ENCODE measurements around the gene TAF6. TPM values are rescaled to one million over a fixed set of nuclear protein-coding genes. Genes with fewer than 3 reads are reported as not detected.
A peak's percentile ranks its signal among the peaks of the same experiment; 100 is the strongest.

TAF6 gene
- total RNA-seq, 1 experiment from 2014 or later = 93.2 TPM

DNA sequence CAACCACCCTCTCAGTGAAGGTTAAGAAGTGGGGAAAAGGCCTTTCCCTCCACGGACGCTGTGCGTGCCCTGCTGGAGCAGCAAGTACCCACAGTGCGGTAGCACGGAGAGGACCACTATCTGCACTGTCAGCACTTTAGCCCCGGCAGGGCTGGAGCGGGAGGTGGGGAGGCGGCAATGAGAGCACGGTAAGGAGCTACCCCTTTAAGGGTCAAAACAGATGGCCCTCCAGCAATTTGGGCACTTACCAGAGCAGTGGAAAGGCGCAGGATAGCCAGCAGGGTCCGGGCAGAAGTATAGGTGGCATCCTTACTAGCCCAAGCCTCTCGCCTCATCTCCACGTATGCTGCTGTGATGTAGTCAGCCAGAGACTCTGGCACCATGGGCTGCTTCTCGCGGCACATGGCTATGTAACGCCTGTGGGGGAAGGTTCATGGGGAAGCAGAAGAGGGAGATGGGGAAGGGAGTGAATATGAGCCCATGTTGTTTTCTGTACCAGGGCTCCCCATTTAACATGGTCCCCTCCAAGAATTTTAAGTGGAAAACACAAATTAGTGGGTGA, 25.2 kb downstream of the TAF6 start:
- no peak for DNase-seq (ENCODE audit: low read depth)

DNA sequence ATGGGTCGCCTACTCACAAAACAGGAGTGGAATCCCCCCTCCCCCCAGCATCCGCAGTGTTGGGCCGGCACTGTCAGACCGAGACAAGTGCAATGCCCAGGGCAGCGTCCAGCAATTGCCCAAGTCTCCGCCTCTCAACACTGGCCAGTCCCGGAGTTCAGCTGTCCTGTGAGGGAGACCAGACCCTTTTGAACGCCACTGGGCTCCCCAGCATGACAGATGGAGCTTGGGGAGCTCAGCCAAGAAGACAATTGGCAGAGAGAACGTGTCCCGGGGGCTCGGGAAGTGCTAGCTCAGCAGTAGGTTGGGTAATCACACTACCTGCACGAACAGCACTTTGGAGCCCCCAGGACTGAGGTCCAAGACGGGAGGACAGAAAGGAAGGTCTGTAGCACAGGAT, 25.7 kb downstream of the TAF6 start:
- no peak for DNase-seq (ENCODE audit: low read depth)

DNA sequence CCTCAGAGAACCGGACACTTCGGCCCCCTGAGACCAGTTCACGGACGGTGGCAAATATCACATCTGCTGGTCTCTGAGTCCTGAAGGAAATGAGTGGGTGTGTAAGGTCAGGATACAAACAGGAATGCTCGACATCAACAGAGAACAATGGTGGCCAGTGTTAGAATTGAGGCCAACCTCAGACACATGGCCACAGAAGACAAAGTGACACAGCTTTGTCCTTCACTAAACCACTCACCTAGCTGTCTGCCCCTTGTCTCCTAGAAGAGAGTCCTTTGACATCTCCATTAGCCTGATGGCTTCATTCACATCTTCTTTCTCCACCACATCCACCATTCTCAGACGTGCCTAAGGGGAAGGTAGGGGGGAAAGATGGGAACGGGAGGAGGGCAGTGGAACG, 26.1 kb downstream of the TAF6 start:
- no peak for DNase-seq (ENCODE audit: low read depth)

DNA sequence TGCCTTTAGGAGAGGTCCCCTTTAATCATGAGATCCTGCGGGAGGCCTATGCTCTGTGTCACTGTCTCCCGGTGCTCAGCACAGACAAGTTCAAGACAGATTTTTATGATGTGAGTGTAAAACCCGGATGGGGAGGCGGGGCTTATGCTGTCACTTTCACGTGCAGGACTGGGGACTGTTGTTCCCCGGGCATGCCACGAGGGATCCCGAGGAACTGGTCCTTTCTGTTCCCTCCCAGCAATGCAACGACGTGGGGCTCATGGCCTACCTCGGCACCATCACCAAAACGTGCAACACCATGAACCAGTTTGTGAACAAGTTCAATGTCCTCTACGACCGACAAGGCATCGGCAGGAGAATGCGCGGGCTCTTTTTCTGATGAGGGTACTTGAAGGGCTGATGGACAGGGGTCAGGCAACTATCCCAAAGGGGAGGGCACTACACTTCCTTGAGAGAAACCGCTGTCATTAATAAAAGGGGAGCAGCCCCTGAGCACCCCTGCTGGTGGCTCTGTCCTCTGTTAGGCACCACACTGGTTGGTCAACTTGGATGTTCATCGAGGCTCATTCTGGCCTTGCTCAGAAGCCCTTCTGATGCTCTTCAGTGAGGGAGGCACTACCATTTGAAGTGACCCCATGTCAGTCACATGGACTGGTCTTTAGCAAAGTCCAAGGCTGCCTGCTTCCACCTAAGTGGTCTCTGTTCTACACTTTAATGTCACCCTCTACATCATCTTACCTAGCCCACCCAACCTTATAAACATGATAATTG, 27.6 kb downstream of the TAF6 start:
- peak; percentile 44 for DNase-seq (ENCODE audit: low read depth)

DNA sequence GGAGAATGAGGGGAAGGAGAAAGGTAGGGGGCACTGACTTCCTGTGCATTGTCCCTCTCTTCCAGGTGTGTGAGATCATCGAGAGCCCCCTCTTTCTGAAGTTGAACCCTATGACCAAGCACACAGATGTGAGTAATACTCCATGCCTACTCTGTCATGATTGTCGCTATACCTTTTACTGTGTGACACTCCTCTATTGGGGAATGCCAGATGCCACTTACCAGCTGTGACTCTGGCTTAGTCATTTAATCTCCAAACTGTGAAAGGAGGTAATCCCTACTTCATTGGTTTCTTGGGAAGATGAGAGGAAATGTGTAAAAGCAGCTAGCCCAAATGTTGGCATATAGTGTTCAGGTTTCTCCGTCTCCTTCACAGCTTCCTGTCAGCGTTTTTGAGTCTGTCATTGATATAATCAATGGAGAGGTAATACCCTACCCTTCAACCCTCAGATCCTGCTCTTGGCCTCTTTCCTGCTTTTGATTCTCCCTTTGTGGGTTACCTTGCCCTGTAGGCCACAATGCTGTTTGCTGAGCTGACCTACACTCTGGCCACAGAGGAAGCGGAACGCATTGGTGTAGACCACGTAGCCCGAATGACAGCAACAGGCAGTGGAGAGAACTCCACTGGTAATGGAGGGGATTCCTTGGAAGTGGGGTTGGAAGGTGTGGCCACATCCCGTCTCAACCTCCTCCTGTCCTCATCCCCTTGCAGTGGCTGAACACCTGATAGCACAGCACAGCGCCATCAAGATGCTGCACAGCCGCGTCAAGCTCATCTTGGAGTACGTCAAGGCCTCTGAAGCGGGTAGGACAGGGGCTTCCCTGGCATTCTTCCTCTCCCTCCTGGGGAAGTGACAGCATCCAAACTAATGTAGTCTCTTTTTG, 28.4 kb downstream of the TAF6 start:
- DNase-seq (ENCODE audit: low read depth) = peak; percentile 37

DNA sequence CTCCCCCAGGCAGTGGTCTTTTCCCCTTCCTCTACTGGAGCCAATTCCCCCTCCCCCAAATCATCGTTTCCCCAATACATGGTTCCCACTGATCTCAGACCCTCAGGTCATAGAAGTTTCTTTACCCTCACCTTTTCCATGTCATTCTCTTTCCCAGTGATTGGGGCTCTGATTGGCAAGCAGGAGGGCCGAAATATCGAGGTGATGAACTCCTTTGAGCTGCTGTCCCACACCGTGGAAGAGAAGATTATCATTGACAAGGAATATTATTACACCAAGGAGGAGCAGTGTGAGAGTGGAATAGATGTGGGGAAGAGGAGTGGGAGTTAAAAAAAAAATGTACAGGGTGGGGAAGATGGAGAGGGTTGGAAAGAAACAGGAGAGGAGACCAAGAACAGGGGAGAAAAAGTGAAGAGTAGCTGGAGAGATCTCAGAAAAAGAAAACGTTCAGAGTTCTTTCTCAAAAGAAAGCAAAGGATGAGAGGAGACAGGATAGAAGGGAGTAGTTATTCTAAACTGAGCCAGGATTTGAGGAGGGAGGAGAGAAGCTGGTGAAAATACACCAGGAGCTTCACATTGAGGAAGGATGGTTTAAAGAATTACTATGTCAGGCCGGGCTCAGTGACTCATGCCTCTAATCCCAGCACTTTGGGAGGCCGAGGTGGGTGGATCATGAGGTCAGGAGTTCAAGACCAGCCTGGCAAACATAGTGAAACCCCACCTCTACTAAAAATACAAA, 29.5 kb downstream of the TAF6 start:
- peak; percentile 66 for DNase-seq (ENCODE audit: low read depth)

DNA sequence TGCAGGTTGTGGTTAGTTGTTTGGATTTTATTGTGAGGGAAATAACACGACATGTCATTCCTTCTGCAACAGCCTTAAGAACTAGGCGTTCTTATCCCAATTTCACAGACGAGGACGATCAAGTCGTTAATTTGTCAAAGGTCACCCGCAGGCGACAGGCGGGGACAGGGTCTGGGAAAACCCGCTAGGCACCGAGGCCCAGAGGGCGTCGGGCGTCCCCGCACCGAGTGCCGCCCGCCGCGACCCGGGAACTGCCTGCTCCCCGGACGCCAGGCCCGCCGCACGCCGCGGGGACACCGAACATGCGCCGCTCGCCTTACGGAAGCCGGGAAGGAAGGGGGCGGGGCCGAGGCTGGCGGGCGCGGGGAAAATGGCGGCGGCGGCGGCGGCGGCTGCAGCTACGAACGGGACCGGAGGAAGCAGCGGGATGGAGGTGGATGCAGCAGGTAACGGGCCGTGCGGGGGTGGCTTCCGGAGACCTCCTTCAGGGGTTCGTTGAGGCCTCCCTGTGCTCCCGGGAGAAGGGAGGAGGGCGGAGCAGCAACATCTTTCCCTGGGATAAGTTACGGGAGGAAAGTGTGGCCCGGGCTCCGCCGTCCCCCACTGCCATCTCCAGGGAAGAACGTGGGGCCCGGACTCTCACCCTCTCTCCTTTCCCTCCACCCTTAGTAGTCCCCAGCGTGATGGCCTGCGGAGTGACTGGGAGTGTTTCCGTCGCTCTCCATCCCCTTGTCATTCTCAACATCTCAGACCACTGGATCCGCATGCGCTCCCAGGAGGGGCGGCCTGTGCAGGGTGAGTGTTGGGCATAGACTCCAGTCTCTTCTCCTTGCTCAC, 30.3 kb downstream of the TAF6 start, which contains the start of gene COPS6:
TSS of gene COPS6 (plus strand) at position 349 of the 837 bp plus-strand sequence. CDS start at position 371, 22 bp downstream.
- peak; percentile 74 for DNase-seq (ENCODE audit: low read depth)

DNA sequence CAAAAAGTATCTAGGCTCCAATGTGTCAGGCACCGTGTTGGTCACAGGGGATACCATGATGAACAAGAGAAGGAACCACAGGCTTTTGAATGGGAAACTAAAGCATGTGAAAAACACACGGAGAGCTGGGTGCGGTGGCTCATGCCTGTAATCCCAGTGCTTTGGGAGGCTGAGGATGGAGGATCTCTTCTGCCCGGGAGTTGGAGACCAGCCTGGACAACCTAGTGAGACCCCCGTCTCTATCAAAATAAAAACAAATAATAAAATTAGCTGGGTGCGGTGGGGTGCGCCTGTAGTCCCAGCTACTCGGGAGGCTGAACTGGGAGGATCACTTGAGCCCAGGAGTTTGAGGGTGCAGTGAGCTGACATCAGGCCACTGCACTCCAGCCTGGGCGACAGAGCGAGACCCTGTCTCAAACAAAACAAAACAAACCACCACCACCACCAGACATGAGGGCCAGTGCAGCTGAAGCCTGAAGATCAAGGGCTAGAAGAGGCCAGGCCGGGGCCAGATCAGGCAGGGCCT, 31.0 kb downstream of the TAF6 start:
- no peak for DNase-seq (ENCODE audit: low read depth)

DNA sequence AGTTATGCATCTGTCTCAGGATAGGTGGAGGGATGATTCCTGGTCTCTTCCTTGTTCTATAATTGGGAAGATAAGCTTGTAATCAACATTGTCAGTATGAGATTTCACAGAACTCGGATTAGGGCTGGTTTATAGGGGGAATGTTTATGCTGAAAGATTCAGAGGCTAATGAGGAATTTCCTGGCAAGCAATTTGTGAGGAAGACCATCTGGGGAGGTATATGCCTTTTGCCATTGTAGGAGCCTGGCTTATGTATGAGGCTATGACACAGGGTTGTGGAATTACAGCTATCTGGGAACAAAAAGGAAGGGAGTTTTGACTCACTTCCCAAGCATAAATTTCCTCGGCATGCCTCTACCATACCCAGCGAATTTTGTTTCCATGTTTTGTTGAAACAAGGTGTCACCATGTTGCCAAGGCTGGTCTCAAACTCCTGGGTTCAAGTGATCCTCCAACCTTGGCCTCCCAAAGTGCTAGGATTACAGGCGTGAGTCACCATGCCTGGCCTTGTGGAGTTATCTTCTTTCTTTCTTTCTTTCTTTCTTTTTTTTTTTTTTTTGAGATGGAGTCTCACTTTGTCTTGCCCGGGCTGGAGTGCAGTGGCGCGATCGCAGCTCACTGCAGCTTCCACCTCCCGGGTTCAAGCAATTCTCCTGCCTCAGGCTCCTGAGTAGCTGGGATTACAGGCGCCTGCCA, 32.0 kb downstream of the TAF6 start:
- DNase-seq (ENCODE audit: low read depth) = peak; percentile 99

DNA sequence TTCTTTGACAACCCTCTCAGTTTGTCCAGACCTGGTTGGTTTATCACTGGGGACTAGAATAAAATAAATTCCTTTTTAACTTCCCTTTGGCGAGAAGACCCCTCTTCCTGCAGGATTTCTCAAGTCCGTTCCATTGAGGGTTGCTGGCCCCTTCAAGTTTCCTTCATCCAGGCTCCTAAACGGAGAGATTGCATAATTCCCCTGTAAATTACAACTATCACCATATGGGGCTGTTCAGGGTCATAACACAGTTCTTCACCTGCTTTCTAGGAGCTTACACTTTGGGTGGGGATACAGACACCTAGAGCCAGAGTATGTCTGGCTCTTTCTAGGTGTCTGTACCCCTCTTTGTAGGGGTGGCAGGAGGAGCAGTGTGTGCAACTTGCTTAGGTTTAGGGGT, 33.6 kb downstream of the TAF6 start:
- DNase-seq (ENCODE audit: low read depth) = no peak

DNA sequence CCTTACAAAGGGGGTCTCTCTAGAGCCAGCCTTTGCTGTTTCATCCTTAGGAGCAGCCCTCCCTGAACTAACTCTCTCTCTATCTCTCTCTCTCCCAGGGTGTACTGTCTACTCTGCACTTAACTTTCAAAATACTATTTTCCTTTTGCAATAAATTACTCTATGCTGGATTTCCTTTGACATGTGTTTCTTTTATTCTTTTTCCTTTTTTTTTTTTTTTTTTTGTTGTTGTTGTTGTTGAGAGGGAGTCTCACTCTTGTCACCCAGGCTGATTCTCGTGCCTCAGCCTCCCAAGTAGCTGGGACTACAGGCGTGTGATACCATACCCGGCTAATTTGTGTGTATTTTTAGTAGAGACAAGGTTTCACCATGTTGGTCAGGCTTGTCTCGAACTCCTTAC, 36.2 kb downstream of the TAF6 start:
- no peak for DNase-seq (ENCODE audit: low read depth)

DNA sequence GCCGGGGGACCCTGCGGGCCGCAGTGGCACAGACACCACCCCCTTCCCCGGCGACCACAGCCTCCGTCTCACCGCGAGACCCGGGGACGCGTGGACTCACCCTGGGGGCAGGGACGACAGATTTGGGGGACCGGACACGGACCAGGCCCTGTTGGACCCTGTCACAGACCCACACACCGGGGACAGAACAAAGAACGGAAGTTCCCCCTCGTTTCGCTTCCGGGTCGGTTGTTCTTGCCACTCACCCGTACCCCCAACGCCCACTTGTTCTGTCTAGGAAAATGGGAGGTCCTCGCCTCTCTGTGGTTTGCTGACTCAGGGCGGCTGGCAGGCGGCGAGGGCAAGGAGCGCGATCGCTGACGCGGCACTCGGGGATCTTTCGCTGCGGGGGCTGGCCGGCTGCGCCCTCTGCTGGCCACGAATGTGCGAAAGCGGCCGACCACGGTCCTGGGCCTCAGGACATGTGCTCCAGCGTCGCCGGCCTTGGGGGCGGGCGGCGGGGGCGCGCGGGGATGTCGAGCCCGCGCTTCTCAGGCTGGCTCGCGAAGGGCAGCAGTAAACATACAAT, 37.5 kb downstream of the TAF6 start, which contains the start of gene ZNF3:
TSS of gene ZNF3 (minus strand) at position 189 of the 568 bp plus-strand sequence. CDS start 4,366 bp downstream, outside the sequence.
- peak; percentile 99 for DNase-seq (ENCODE audit: low read depth)

DNA sequence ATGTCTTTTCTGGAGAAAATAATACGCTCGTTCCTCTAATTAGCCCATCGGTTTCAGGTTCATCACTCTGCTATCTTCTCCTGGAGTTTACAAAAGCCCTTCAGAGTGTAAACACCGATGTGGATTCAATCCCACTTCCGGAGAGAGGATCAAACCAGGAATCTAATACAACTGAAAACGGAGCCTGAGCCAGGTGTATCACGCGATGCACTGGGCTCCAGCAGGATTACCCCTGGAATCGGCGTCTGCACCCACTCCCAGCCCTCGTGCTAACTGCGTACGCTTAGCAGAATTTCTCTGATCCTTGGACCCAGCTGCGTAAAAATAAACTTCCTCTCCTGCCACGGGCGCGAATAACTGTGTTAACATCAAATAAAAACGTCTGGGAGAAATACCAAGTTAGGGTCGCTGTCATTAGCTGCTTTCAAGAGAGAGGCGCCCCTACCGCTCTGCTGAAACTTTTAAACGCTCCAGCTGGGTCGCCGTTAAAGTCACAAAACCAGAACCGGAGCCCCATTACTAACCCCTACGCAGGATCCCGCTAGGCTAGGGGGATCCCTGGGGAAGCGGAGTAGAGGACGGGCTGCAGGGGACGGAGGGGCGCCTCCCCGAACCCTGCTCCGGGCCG, 38.1 kb downstream of the TAF6 start:
- peak; percentile 34 for DNase-seq (ENCODE audit: low read depth)

DNA sequence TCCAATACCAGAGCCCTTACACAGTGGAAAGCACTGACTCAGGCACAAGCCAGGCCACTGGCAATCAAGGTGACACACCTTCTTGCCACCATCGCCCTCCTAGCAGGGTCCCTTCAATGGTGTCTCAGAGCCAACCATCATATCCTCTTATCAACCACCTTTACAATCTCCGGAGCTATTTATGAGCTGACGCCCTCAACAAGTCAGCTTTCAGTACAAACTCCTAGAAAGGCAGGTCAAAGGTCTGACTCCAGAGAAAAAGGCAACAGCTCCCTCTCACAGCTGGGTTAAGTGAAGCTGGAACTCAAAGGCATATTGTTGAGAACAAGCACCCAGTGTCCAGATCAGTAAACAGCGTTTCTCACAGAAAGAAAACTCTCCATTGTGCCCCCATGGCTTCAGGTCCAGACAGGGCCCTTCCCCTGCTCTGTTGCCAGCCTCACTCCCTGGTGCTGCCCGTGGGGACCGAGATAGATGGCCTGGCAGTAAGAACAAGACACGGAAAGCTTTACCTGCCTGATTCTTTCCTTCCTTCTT, 40.1 kb downstream of the TAF6 start:
- DNase-seq (ENCODE audit: low read depth) = no peak

DNA sequence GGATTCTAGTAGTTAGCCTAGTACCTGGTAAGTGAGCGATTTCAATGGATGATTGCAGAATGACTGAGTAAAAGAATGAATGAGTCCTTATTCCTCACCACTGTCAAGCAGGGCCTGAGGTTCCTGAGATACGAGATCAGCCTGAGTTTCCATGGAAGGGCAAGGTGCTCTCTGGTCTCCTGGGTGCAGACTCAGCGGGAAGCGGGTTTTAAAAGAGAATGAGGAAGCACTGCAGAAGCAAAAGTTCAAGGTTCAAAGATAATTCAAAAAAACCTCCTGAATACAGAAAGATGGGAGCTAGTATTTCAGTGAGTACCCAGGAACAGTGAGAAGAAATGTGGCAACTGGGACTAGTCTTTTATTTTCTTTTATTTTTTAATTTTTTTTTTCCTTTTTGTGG, 42.0 kb downstream of the TAF6 start:
- no peak for DNase-seq (ENCODE audit: low read depth)

DNA sequence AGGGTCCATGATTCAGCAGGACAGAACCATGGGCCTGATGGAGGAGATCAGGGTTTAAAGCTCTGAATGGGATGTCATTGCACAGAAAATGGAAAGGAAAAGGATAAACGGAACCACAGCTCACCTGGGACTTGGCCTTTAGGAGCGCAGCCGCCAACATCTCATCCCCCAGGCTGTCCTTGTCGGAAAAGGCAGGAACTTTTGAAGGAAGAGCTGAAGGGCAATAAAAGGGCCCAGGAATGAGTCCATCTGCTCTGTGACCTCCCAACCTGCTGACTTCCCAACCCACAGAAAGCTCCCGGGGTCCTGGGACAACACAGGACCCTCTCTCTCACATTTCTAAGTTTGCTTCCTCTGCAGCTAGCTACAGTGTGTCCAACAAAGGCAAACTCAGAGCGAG, 43.7 kb downstream of the TAF6 start:
- DNase-seq (ENCODE audit: low read depth) = no peak

DNA sequence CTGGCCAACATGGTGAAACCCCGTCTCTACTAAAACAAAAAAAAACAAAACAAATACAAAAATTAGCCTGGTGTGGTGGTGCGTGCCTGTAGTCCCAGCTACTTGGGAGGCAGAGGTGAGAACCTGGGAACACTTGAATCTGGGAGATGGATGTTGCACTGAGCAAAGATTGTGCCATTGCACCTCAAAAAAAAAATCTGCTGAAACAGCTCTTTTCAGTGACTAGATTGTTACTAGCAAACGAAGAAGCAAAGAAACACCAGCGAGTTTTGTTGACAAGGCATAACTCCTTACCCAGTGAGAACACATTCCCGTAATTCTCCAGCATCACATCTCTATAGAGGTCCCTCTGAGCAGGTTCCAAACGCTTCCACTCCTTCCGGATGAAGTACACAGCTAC, 44.3 kb downstream of the TAF6 start:
- DNase-seq (ENCODE audit: low read depth) = no peak

DNA sequence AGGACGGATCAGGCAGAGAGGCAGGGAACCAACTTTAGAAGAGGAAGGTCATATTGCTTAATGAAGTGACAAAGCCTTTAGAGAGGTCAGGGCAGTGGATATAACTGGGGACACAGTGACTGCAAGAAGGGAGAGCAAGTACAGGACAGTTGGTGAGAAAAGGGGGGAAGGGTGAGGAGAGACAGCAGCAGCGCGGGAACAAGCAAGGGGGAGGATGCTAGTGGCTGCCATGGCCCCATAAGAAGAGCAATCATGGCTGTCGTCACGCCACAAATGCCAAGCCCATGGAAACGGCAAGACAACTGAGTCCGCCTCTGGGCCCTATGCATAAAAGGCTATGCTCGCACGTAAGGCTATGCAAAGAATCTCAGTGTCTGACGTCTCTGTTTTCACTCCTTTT, 46.7 kb downstream of the TAF6 start:
- no peak for DNase-seq (ENCODE audit: low read depth)

Measured in M059J (cell line).